HL-60 (cell line): ENCODE measurements around the gene ADIRF.
"Not testable (repeated sequence)": the region's sequence is repeated elsewhere in the genome, so short reads cannot be mapped to it uniquely, and the experiment has no call there.

Experiments
- DNase-seq, 2 experiments: peaks; one replicate each; pipeline ENCODE4 v3.0.0-alpha.2; 2010 to 2020; ENCODE audit warnings: low read depth in 1 of 2, low spot score in 1 of 2
- H3K27ac ChIP-seq: fragments of 250-450 bp; sonication (Bioruptor Pico); replicated peaks from 2 replicates; pipeline ENCODE4 v1.5.1; 2020; ENCODE audit warnings: mild to moderate bottlenecking, moderate library complexity
- H3K27me3 ChIP-seq: fragments of 250-450 bp; sonication (Bioruptor Pico); 2 replicates; pipeline ENCODE4 v1.5.1; 2021; ENCODE audit warnings: mild to moderate bottlenecking, moderate library complexity; ENCODE audit not compliant: insufficient read depth, poor library complexity, severe bottlenecking
- H3K4me3 ChIP-seq: replicated peaks from 2 replicates; pipeline ENCODE4 v1.5.1; 2011; ENCODE audit warnings: mild to moderate bottlenecking, control low read depth, low read length; ENCODE audit not compliant: insufficient read depth
- CTCF ChIP-seq: IDR thresholded peaks from one replicate; pipeline ENCODE4 v1.5.1; 2011; ENCODE audit warnings: low read length, control low read depth, inconsistent platforms; ENCODE audit not compliant: insufficient read depth
- GABPA ChIP-seq: IDR thresholded peaks from 2 replicates; pipeline ENCODE4 v1.6.1; 2012; ENCODE audit warnings: low read depth
- POLR2AphosphoS5 ChIP-seq: IDR thresholded peaks from 2 replicates; pipeline ENCODE4 v1.6.1; 2012; ENCODE audit warnings: low read depth
- REST ChIP-seq: IDR thresholded peaks from 2 replicates; pipeline ENCODE4 v1.6.1; 2012; ENCODE audit warnings: low read depth; ENCODE audit not compliant: insufficient replicate concordance
- SPI1 ChIP-seq: IDR thresholded peaks from 2 replicates; pipeline ENCODE4 v1.6.1; 2012; ENCODE audit warnings: low read depth, mild to moderate bottlenecking, borderline replicate concordance

The ADIRF gene

GRCh38 chr10:86992929-86993328 lies 24.6 kb downstream of the ADIRF start:
- Histone ChIP-seq H3K27ac (no peak overlapping the region), H3K4me3 (no peak overlapping the region), H3K27me3 (peaks cover 7% of the 10 kb centered on the region)
- DNase-seq = no peak
- TF ChIP-seq GABPA (no peak), CTCF (no peak), REST (no peak), SPI1 (no peak), POLR2AphosphoS5 (no peak)

- H3K27me3 ChIP-seq, H3K27ac ChIP-seq, H3K4me3 ChIP-seq: not testable (repeated sequence)
- DNase-seq = peak in 1 of 2 experiments; percentile 2
Measured at GRCh38 chr10:86999802-87000403, 31.6 kb downstream of the ADIRF start.

GRCh38 chr10:87000491-87000890 lies 32.2 kb downstream of the ADIRF start:
- Histone ChIP-seq H3K4me3 (no peak overlapping the region), H3K27me3 (no peaks in the 10 kb centered on the region), H3K27ac (no peak overlapping the region)
- no peak for DNase-seq
- TF ChIP-seq REST (no peak), POLR2AphosphoS5 (no peak), CTCF (no peak), GABPA (no peak), SPI1 (no peak)

- H3K27ac ChIP-seq, H3K27me3 ChIP-seq, DNase-seq, H3K4me3 ChIP-seq: not testable (repeated sequence)
Measured at GRCh38 chr10:87007124-87007523, 38.8 kb downstream of the ADIRF start.

- DNase-seq, H3K27ac ChIP-seq, H3K27me3 ChIP-seq, H3K4me3 ChIP-seq: not testable (repeated sequence)
Measured at GRCh38 chr10:87007674-87008073, 39.4 kb downstream of the ADIRF start.

GRCh38 chr10:87008303-87008702 lies 40.0 kb downstream of the ADIRF start:
- H3K4me3 ChIP-seq, DNase-seq, H3K27ac ChIP-seq, H3K27me3 ChIP-seq: not testable (repeated sequence)

- not testable (repeated sequence) for DNase-seq, H3K4me3 ChIP-seq, H3K27me3 ChIP-seq, H3K27ac ChIP-seq
Measured at GRCh38 chr10:87009134-87009696, 40.9 kb downstream of the ADIRF start.

GRCh38 chr10:87013528-87013927 lies 45.2 kb downstream of the ADIRF start:
- not testable (repeated sequence) for DNase-seq, H3K4me3 ChIP-seq, H3K27ac ChIP-seq, H3K27me3 ChIP-seq
